EH (cell line): ENCODE data around the gene CERS3.
A peak's percentile ranks its signal among the peaks of the same experiment; 100 is the strongest.

ENCODE experiments used
- DNase-seq: peaks from one replicate; pipeline ENCODE4 v3.0.0-alpha.2; 2015; ENCODE audit warnings: low read depth

The CERS3 gene

DNA sequence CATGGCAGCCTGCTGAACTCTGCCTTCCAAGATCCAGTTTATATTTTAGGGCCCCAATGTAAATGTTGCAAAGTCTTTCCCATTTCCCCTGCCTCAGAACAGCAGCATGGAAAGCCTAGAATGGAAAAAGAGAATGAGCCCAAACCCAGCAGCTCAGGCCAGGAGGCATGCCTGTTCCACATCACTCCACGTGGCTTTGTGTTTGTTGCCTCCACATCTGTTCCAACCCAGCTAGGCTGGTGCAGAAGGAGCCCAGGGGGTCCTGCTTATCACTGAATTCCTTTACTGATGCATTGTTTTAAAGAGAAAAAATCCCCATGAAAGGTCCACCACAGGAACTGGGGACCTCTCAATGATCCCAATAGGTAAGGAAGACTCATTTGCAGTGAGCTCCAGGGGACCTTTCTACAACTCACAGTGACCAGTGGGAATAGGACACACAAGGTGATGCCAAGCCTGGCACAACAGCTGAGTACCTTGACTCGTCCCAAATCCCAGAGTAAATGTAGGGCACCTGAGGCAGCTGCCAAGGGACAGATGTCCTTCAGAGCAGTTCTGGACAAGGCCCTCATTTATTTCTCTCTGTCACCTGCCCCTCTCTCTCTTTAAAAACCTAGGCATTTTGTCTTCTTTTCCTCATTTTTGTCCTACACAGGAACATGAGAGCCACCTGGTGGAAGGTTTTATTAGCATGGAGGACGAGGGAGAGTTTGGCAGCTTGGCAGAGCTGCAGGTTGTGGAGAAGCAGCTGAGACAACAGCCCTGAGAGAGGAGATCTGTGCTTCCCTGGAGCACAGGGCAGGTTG lies 145.2 kb downstream of the CERS3 start:
- DNase-seq = peak; percentile 0

DNA sequence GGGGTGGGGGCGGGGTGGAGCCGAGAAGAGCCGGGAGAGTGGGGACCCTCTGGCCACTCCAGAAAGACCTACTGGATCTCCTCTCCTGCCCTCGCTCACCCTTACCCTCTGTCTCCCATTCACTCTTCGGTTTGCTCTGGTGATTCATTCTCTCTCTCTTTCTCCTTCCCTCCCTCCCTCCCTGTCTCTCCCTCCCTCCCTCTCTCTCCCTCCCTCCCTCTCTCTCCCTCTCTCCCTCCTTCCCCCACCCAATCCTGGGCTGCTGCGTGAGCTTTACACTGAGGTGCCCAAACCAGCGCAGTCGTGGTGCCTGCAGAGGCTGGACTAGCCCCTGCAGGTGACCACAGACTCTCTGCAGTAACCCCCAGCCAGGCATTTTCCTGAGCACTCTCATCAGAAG lies 154.8 kb downstream of the CERS3 start:
- DNase-seq = no peak

DNA sequence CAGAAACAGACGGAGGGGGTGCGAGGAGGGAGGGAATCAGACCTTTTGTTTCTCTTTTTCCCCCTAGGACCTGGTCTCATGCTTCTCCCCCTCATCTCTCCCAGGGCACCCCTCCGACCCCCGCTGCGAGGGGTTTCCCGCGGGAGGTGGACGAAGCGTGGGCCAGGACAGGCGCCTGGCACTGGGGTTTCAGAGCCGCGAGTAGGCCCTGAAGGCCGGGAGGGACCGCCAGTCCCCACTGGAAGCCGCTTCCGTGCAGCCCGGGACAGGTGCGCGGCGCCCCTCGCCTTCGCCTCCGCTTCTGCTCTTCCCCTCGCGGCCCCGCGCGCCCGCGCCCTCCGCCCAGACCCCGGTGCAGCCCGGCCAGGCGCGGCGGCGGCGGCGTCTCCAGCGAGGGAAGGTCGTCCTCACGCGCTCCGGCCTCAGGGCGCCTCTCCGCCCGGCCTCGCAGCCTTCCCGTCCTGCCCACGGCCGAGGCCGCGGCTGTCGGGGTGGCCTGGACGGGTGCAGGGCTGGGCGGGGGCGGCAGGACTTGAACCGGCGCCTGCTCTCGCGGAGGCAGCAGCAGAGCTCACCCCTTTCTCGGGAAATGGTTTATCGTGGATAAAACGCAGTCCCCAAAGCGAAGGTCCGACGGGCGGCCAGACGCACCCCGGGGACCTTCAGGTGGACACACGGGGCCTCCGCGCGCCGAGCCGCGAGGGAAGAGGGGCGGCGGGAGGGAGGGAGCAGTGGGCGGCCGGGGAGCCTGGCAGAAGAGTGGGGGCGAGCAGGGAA lies 155.4 kb downstream of the CERS3 start:
- DNase-seq = no peak

DNA sequence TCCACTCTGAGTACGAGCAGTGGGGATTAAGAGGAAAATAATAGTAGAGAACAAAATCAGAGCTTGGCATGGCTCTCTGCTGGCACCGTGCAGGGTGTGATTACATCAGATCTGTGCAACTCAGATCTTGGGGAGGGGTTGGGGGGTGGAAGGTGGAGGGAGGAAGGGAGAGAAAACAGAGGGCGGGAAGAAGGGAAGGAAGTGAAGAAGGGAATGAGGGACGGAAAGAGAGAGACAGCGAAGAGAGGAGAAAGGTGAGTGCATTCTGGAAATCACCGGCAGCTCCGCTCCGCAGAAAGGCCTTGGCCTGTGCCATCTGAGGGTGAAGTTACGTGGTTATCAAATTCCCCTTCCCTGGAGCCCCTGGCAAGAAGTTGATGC lies 156.0 kb downstream of the CERS3 start:
- no peak for DNase-seq

- no peak for DNase-seq
Observed at GRCh38 chr15:100355342-100355741, 173.4 kb downstream of the CERS3 start.

DNA sequence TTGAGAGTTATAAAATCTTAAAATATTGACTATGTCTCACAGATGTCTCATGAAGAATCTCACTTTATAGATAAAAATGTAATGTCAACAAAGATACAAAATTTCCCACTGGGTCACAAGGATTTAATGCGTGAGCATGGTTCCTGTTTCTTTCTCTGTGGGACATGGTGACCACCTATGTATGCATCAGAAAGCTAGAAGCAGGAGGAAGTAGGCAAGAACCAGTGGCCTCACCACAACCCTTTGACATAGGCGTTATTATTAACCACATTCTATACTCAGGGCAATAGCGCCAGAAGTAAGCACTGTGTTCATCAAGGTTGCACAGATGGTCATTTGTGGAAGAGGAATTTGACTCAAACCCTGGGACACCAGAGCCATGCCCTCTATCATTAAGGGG lies 175.3 kb downstream of the CERS3 start:
- no peak for DNase-seq

- DNase-seq = peak; percentile 28
Observed at GRCh38 chr15:100350434-100351226, 178.1 kb downstream of the CERS3 start.
